ENCODE results near the gene STK17B. TPM values are rescaled to one million over a fixed set of nuclear protein-coding genes. Genes with fewer than 3 reads are reported as not detected.

Gene STK17B
- total and polyA plus RNA-seq, 9 of the 15 experiments (the other 6 are each of a cell fraction or from before 2014, with no cell fraction given): 2.3 to 17.7 (median 8.5) TPM

- TF ChIP-seq, protein P1, sequence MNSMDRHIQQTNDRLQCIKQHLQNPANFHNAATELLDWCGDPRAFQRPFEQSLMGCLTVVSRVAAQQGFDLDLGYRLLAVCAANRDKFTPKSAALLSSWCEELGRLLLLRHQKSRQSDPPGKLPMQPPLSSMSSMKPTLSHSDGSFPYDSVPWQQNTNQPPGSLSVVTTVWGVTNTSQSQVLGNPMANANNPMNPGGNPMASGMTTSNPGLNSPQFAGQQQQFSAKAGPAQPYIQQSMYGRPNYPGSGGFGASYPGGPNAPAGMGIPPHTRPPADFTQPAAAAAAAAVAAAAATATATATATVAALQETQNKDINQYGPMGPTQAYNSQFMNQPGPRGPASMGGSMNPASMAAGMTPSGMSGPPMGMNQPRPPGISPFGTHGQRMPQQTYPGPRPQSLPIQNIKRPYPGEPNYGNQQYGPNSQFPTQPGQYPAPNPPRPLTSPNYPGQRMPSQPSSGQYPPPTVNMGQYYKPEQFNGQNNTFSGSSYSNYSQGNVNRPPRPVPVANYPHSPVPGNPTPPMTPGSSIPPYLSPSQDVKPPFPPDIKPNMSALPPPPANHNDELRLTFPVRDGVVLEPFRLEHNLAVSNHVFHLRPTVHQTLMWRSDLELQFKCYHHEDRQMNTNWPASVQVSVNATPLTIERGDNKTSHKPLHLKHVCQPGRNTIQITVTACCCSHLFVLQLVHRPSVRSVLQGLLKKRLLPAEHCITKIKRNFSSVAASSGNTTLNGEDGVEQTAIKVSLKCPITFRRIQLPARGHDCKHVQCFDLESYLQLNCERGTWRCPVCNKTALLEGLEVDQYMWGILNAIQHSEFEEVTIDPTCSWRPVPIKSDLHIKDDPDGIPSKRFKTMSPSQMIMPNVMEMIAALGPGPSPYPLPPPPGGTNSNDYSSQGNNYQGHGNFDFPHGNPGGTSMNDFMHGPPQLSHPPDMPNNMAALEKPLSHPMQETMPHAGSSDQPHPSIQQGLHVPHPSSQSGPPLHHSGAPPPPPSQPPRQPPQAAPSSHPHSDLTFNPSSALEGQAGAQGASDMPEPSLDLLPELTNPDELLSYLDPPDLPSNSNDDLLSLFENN (IDR thresholded peaks at IDR 0.05; ENCODE audit: low read depth in 2 of 2, low read length in 2 of 2): no peak
- TF ChIP-seq STAG1 (CRISPR knock-in tag; IDR thresholded peaks at IDR 0.05; ENCODE audit: borderline replicate concordance): peak; percentile 39; the same call in 1 of the 2 replicates
- TF ChIP-seq, protein P2, sequence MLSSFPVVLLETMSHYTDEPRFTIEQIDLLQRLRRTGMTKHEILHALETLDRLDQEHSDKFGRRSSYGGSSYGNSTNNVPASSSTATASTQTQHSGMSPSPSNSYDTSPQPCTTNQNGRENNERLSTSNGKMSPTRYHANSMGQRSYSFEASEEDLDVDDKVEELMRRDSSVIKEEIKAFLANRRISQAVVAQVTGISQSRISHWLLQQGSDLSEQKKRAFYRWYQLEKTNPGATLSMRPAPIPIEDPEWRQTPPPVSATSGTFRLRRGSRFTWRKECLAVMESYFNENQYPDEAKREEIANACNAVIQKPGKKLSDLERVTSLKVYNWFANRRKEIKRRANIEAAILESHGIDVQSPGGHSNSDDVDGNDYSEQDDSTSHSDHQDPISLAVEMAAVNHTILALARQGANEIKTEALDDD (IDR thresholded peaks at IDR 0.05): no peak
- no peak for TF ChIP-seq SMAD3 (CRISPR knock-in tag; conservative IDR thresholded peaks at IDR 0.05)
- TF ChIP-seq MYBL2 (IDR thresholded peaks at IDR 0.05; ENCODE audit: low read depth): no peak
- TF ChIP-seq MYBL2 (CRISPR knock-in tag; IDR thresholded peaks at IDR 0.05; ENCODE audit: borderline replicate concordance): no peak
- TF ChIP-seq JUN (IDR thresholded peaks at IDR 0.05; ENCODE audit: borderline replicate concordance, low read depth, low read length): no peak
- no peak for TF ChIP-seq JUN (CRISPR knock-in tag; IDR thresholded peaks at IDR 0.05; ENCODE audit: borderline replicate concordance)
- no peak for TF ChIP-seq GTF2B (IDR thresholded peaks at IDR 0.05; ENCODE audit: extremely low read depth, insufficient read length)
- TF ChIP-seq RFX7 (CRISPR knock-in tag; IDR thresholded peaks at IDR 0.05): no peak
- TF ChIP-seq LEF1 (IDR thresholded peaks at IDR 0.05): no peak
- 0 out of 2 replicates have a peak, but pooled peaks have one; percentile 32 for TF ChIP-seq XRCC5 (IDR thresholded peaks at IDR 0.05; ENCODE audit: low read depth, low read length)
- no peak for TF ChIP-seq MNT (conservative IDR thresholded peaks at IDR 0.05)
- TF ChIP-seq EHMT2 (IDR thresholded peaks at IDR 0.05): no peak
- no peak for TF ChIP-seq DDX20 (tag; IDR thresholded peaks at IDR 0.05; ENCODE audit: low read depth)
- TF ChIP-seq, protein P3, sequence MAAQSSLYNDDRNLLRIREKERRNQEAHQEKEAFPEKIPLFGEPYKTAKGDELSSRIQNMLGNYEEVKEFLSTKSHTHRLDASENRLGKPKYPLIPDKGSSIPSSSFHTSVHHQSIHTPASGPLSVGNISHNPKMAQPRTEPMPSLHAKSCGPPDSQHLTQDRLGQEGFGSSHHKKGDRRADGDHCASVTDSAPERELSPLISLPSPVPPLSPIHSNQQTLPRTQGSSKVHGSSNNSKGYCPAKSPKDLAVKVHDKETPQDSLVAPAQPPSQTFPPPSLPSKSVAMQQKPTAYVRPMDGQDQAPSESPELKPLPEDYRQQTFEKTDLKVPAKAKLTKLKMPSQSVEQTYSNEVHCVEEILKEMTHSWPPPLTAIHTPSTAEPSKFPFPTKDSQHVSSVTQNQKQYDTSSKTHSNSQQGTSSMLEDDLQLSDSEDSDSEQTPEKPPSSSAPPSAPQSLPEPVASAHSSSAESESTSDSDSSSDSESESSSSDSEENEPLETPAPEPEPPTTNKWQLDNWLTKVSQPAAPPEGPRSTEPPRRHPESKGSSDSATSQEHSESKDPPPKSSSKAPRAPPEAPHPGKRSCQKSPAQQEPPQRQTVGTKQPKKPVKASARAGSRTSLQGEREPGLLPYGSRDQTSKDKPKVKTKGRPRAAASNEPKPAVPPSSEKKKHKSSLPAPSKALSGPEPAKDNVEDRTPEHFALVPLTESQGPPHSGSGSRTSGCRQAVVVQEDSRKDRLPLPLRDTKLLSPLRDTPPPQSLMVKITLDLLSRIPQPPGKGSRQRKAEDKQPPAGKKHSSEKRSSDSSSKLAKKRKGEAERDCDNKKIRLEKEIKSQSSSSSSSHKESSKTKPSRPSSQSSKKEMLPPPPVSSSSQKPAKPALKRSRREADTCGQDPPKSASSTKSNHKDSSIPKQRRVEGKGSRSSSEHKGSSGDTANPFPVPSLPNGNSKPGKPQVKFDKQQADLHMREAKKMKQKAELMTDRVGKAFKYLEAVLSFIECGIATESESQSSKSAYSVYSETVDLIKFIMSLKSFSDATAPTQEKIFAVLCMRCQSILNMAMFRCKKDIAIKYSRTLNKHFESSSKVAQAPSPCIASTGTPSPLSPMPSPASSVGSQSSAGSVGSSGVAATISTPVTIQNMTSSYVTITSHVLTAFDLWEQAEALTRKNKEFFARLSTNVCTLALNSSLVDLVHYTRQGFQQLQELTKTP (IDR thresholded peaks at IDR 0.05; ENCODE audit: low read depth in 1 of 2, partially characterized antibody in 2 of 2): no peak
Observed at GRCh38 chr2:196131384-196131937, 39.9 kb downstream of the STK17B start (continued).
